Rectal smooth muscle tissue (tissue), 1 donor: ENCODE results near the gene SHOC1.

Experiments used
- H3K27ac ChIP-seq: one replicate; pipeline ENCODE4 v1.7.0; 2013; ENCODE audit warnings: low read depth, low read length, inconsistent platforms
- H3K27me3 ChIP-seq: one replicate; pipeline ENCODE4 v1.7.0; 2013; ENCODE audit warnings: low read length; ENCODE audit not compliant: control insufficient read depth, insufficient read depth
- H3K36me3 ChIP-seq: one replicate; pipeline ENCODE4 v1.7.0; 2013; ENCODE audit warnings: low read length; ENCODE audit not compliant: control insufficient read depth, insufficient read depth
- H3K4me1 ChIP-seq: one replicate; pipeline ENCODE4 v1.7.0; 2013; ENCODE audit warnings: low read length; ENCODE audit not compliant: control insufficient read depth, insufficient read depth
- H3K4me3 ChIP-seq: one replicate; pipeline ENCODE4 v1.7.0; 2013; ENCODE audit warnings: low read length
- H3K9ac ChIP-seq: one replicate; pipeline ENCODE4 v1.7.0; 2013; ENCODE audit warnings: low read length

The SHOC1 gene

DNA sequence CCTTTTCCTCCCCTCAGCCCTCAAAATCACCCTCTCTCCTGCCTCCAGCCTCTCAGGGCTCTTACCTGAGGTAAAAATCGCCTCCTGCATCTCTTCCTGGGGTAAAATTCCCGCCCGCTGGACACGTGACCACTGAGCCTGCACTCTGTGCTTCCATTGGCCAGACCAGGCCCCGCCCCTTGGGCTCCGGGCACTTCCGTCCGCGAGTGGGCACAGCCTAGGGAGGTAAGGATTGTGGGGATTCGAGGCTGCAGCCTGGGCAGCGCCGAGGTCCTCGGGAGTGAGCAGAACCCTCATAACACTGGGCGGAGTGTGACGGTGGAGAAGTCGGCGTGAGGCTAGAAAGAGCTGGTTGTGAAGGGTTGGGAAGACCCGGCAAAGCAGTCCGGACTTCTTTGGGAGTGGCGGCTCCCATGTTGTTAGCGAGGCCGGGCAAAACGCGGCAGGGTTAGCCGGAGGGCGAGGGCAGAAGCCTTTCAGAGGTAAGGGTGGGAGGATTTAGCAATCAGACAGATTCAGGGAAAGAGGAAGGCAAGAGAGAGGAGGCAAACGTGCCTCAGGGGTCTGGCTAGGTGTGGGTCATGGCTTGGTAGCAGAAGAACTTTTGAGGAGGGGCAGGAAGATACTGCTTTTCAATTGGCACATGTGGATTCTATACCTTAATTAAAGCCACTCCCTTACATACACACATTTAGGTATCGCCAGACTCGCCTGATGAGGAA is at the start of gene SHOC1:
Gene SHOC1, minus strand, starts transcription at position 103 of the 722 bp plus-strand sequence. CDS start 3,519 bp downstream, outside the sequence.
- Histone ChIP-seq H3K27ac (no peak within 1 kb of the TSS), H3K9ac (no peak within 1 kb of the TSS), H3K4me1 (no peaks in the 10 kb centered on the region), H3K36me3 (no peaks in the 10 kb centered on the region), H3K27me3 (no peaks in the 10 kb centered on the region), H3K4me3 (no peak within 1 kb of the TSS)

DNA sequence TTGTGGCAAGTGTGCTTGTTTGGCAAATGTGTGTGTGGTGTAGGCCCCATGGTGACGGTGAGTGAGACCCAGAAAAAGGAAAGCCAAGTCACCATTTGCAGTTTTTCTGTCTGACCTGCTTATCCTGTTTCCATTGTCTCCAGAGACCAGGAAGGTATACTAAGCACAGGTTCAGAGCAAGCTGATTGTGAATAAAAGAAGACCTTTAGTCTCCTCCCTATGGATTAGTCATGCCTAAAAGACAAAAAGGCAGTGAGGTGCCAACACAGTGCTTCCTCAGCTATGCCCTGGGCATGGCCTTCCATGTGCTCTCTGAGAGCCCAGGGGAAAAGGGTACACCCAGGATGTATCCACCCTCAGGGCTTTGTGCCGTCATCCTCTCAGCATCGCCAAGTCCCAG is 49.2 kb upstream of the SHOC1 start:
- Histone ChIP-seq H3K36me3 (no peaks in the 10 kb centered on the region), H3K27me3 (no peaks in the 10 kb centered on the region), H3K4me3 (no peak overlapping the region), H3K9ac (no peak overlapping the region), H3K4me1 (no peaks in the 10 kb centered on the region), H3K27ac (no peak overlapping the region)

DNA sequence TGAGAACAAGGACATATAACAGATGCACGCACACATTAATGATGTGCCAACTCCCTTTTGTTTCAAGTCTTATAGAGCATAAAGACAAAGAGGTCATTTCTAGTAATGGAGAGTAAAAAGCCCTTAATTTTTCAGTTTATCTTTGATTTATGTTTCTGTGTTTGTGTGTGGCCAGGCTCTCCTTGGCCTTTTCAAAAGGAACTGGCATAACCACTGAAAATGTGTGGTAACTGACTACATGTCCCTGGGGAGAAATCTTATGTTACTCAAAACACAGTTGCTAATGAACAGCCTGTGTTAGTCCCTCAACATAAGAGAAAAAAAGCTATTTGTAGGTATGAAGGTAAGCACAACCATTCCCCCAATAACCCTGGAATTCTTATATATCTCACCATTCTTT is 47.6 kb upstream of the SHOC1 start:
- H3K27me3 ChIP-seq, result no peaks in the 10 kb centered on the region
- H3K27ac ChIP-seq, result no peak overlapping the region

DNA sequence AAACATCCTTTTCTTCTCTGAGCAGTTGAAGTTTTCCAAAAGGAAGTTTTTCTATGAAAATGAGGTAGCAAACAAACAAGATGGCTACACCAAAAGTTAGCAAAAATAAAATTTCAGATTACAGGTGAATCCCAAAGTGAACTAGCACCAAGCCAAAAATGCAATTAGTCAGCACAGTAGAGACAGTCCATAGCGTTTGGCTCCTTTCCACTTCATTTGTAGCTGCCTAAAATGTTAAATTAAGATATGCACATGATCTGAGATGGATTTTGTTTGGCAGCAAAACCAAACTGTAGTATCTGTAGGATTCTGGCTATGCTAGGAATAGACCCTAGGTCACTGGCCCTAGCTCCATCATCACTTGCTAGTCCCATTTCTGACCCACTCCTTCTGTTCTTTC is 45.7 kb upstream of the SHOC1 start:
- H3K36me3 ChIP-seq, result no peaks in the 10 kb centered on the region
- H3K4me3 ChIP-seq, result no peak overlapping the region
- no peak overlapping the region for H3K9ac ChIP-seq
- no peak overlapping the region for H3K27ac ChIP-seq
- H3K4me1 ChIP-seq, result no peaks in the 10 kb centered on the region
- no peaks in the 10 kb centered on the region for H3K27me3 ChIP-seq

More for the DNA sequence above, 47.6 kb upstream of the SHOC1 start:
- H3K9ac ChIP-seq, result no peak overlapping the region
- no peaks in the 10 kb centered on the region for H3K36me3 ChIP-seq
- H3K4me1 ChIP-seq, result no peaks in the 10 kb centered on the region
- H3K4me3 ChIP-seq, result no peak overlapping the region

DNA sequence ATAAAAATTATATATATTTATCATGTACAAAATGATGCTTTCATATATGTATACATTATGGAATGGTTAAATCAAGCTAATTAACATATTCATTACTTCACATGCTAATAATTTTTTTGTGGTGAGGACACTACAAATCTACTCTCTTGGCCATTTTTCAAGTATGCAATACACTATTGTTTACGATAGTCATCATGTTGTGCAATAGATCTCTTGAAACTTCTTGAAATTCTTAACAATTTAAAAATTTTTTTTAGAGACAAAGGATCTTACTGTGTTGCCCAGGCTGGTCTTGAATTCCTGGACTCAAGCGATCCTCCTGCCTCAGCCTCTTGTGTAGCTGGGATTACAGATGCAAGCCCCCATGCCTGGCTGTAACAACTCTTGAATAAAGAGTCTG is 45.2 kb upstream of the SHOC1 start:
- Histone ChIP-seq H3K9ac (no peak overlapping the region), H3K27me3 (no peaks in the 10 kb centered on the region), H3K4me1 (no peaks in the 10 kb centered on the region), H3K27ac (no peak overlapping the region), H3K36me3 (no peaks in the 10 kb centered on the region), H3K4me3 (no peak overlapping the region)

DNA sequence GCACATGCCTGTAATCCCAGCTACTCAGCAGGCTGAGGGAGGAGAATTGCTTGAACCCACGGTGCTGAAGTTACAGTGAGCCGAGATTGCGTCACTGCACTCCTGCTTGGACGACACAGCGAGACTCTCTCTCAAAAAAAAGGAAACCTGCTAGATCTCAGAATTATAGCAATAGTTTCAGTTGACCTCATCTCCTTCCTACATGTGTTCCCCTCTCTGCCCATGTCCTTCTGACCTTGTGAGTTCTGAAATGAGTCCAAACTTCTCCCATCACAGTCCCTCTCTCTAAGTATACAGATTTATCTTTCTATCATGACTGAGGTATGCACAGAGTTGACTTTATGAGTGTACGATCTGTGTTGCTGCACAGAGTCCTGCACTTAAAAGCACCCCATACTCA is 44.6 kb upstream of the SHOC1 start:
- H3K4me3 ChIP-seq, result no peak overlapping the region
- H3K9ac ChIP-seq, result no peak overlapping the region
- no peaks in the 10 kb centered on the region for H3K36me3 ChIP-seq
- H3K27me3 ChIP-seq, result no peaks in the 10 kb centered on the region
- no peaks in the 10 kb centered on the region for H3K4me1 ChIP-seq
- no peak overlapping the region for H3K27ac ChIP-seq

DNA sequence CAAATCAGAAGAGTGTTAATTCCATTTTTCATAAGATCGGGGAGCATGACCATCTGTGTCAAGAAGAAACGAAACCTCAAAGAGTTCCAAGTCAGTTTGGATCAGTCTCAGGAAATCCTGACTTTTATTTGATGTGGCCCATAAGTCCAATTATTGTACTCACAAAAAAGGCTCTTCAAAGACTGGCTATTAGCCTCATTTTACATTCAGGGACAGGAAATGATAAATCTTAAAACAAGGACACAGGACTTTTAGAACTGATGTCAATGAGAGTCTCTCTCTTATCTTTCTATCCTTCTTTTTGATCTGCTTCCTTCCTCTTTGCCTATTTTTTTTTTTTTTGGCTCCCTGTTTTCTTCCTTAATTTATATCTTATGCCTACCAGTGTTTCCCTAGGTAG is 43.7 kb upstream of the SHOC1 start:
- H3K36me3 ChIP-seq, result no peaks in the 10 kb centered on the region
- H3K4me3 ChIP-seq, result no peak overlapping the region
- no peaks in the 10 kb centered on the region for H3K27me3 ChIP-seq
- no peaks in the 10 kb centered on the region for H3K4me1 ChIP-seq
- no peak overlapping the region for H3K9ac ChIP-seq
- no peak overlapping the region for H3K27ac ChIP-seq

DNA sequence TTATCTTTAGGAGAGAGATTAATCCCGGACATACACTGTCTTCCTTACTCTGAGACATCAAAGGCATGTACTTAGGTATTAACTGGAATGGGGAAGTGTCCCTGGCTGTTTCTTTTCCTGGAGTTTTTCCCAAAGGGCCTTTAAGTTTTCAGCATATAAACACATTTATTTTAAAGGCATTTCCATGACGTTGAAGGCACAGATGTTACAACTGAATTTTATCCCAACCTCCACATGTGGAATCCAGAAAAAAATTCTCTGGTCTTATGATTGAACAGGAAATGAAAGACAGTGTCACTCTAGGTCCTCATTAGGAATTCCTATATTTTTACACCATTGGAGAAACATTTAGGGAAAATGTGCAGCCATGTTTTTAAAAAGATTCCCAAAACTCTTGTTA is 41.6 kb upstream of the SHOC1 start:
- H3K4me1 ChIP-seq, result no peaks in the 10 kb centered on the region
- H3K4me3 ChIP-seq, result no peak overlapping the region
- no peaks in the 10 kb centered on the region for H3K27me3 ChIP-seq
- H3K36me3 ChIP-seq, result no peaks in the 10 kb centered on the region
- H3K9ac ChIP-seq, result no peak overlapping the region
- no peak overlapping the region for H3K27ac ChIP-seq

DNA sequence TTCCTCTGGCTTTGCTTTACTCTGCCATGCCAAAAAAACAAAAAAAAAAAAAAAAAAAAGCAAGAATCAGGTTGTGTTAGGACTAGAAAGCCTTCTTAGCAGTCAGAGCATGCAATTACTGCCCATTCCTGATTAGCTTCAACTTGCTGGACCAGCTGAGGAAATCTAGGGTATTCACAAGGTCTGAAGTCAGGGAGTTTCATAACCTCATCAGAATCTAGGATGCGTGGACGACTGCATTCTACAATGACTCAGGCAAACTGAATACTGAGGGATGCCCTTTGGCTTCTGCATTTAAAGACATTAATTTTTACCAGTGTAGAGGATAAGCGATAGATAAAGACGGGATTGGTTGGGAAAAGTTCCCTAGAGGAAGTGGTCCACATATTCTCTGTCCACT is 39.2 kb upstream of the SHOC1 start:
- no peak overlapping the region for H3K9ac ChIP-seq
- no peaks in the 10 kb centered on the region for H3K36me3 ChIP-seq
- no peak overlapping the region for H3K27ac ChIP-seq
- H3K4me3 ChIP-seq, result no peak overlapping the region
- no peaks in the 10 kb centered on the region for H3K27me3 ChIP-seq
- no peaks in the 10 kb centered on the region for H3K4me1 ChIP-seq

DNA sequence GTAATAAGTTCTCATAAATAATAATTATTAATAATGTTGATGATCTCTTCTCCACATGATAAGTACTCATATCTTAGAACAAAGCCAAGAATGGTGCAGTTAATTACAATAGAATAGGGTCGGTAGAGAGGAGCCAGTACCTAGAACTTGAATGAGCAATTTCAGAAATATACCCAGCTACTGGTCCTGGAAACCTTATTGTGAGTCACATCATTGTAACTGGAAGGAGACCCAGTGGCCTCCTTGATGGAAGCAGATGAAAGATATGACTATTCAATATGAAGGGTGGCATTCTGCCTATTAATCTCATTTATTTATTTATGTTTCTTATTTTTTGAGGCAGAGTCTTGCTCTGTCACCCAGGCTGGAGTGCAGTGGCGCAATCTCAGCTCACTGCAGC is 37.7 kb upstream of the SHOC1 start:
- Histone ChIP-seq H3K27ac (no peak overlapping the region), H3K4me1 (no peaks in the 10 kb centered on the region)

DNA sequence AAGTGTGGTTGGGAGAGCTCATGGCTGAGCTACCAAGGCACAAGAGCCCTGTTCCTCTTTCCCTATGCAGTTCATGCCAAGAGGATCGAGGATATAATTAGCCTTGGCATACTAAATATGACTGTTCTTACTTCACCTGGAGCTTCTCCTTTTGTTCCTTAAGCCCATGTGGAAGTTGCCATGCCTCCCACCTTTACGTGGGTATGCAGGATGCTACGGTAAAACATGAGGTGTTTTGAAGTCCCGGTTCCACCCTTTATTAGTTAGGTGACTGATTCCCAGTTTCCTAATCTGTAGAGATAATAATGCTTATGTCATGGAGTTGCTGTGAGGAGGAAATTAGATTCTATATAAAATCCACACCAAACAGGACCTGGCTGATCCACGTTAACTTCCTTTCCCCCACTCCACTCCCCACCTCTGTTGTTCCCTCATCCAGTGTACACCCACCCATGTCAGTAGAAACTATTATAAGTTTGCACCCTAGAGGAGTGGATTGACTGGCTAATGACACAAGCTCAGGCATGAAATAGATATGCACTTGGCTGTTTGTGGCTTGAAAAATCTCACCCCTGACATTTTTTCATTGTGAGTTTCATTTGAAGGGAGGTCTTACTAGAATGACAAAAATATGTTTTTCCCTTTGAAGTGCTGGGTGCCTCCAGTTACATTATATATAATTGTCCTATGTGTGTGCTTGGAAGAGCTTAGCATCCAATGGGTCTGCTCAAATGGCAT is 36.8 kb upstream of the SHOC1 start:
- no peaks in the 10 kb centered on the region for H3K36me3 ChIP-seq
- H3K4me1 ChIP-seq, result no peaks in the 10 kb centered on the region
- no peak overlapping the region for H3K27ac ChIP-seq
- H3K4me3 ChIP-seq, result no peak overlapping the region
- no peak overlapping the region for H3K9ac ChIP-seq
- H3K27me3 ChIP-seq, result no peaks in the 10 kb centered on the region

More for the DNA sequence above, 37.7 kb upstream of the SHOC1 start:
- Histone ChIP-seq H3K27me3 (no peaks in the 10 kb centered on the region), H3K36me3 (no peaks in the 10 kb centered on the region), H3K4me3 (no peak overlapping the region), H3K9ac (no peak overlapping the region)

DNA sequence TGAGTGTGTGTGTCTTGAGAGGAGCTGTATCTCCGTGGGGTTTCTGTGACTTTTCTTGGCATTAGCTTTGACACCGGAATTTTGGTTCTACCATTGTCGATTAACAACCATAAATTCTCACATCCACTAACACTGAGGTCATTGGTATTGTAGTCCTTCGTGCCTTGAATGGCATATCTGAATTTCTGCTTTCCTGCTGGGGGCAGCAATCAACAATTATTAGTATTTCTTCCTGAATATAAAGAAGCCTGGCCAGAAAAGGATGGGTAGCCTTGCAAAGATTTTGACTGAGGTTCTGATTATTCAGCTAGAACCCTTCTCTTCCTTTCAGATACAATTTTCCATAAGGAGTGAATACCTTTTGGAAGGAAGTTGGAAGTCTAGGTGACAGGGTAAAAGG is 33.5 kb upstream of the SHOC1 start:
- no peak overlapping the region for H3K27ac ChIP-seq
- no peaks in the 10 kb centered on the region for H3K27me3 ChIP-seq
- no peak overlapping the region for H3K9ac ChIP-seq
- H3K4me1 ChIP-seq, result no peaks in the 10 kb centered on the region
- no peak overlapping the region for H3K4me3 ChIP-seq
- no peaks in the 10 kb centered on the region for H3K36me3 ChIP-seq
